Skeletal muscle tissue (tissue), 4 donors: Measurements from ENCODE around the gene DHRS4L2. TPM values are rescaled to one million over a fixed set of nuclear protein-coding genes. Genes with fewer than 3 reads are reported as not detected.
"Not testable (repeated sequence)": the region's sequence is repeated elsewhere in the genome, so short reads cannot be mapped to it uniquely, and the experiment has no call there.

Experiments
- H3K27ac ChIP-seq: one replicate; pipeline ENCODE4 v1.7.0; 2013; ENCODE audit warnings: mild to moderate bottlenecking, low read depth, low read length, inconsistent platforms
- H3K27me3 ChIP-seq, 3 donors: one replicate each; pipeline ENCODE4 v1.7.0; 2013; ENCODE audit warnings: low read length in 3 of 3; ENCODE audit not compliant: control insufficient read depth in 3 of 3, insufficient read depth in 3 of 3
- H3K36me3 ChIP-seq, 3 donors: one replicate each; pipeline ENCODE4 v1.7.0; 2013; ENCODE audit warnings: low read length in 3 of 3; ENCODE audit not compliant: control insufficient read depth in 3 of 3, insufficient read depth in 3 of 3
- H3K4me1 ChIP-seq, 3 donors: one replicate each; pipeline ENCODE4 v1.7.0; 2013; ENCODE audit warnings: low read length in 3 of 3, mild to moderate bottlenecking in 3 of 3; ENCODE audit not compliant: control insufficient read depth in 3 of 3, insufficient read depth in 3 of 3
- H3K4me3 ChIP-seq, 3 donors: one replicate each; pipeline ENCODE4 v1.7.0; 2013; ENCODE audit warnings: low read length in 3 of 3
- H3K9ac ChIP-seq, 3 donors: one replicate each; pipeline ENCODE4 v1.7.0; 2013; ENCODE audit warnings: low read length in 3 of 3, mild to moderate bottlenecking in 3 of 3, moderate library complexity in 2 of 3, low read depth in 1 of 3
- H3K9me3 ChIP-seq, 3 donors: one replicate each; pipeline ENCODE4 v1.7.0; 2013; ENCODE audit warnings: low read length in 3 of 3; ENCODE audit not compliant: control insufficient read depth in 3 of 3
- total RNA-seq: library from RNA; depleted of rRNA; stranded (reverse); fragments of >200 nt; gene quantifications from one replicate; pipeline ENCODE4 v1.2.3, GENCODE V29; 2014
- donor health status: Osteomylitis.

Gene DHRS4L2
- total RNA-seq, 1 donor from 2014 or later: 8.9 TPM

DNA sequence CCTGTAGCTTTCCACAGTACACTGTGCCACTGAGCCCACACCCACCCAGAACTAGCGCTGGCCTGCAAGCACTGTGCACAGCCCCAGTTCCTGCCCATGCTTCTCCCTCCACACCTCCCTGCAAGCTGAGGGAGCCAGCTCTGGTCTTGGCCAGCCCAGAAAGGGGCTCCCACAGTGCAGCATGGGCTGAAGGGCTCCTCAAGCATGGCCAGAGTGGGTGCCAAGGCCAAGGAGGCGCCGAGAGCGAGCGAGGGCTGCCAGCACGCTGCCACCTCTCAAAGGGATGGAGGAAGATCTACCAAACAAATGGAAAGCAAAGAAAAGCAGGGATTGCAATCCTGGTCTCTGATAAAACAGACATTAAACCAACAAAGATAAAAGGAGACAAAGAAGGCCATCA, 27.0 kb downstream of the DHRS4L2 start:
- H3K9ac ChIP-seq: not testable (repeated sequence)

GRCh38 chr14:24018978-24019377, 30.2 kb downstream of the DHRS4L2 start:
- not testable (repeated sequence) for H3K4me3 ChIP-seq, H3K27me3 ChIP-seq, H3K4me1 ChIP-seq, H3K9ac ChIP-seq, H3K9me3 ChIP-seq, H3K36me3 ChIP-seq, H3K27ac ChIP-seq

More for the DNA sequence above, 27.0 kb downstream of the DHRS4L2 start:
- H3K36me3 ChIP-seq, H3K4me1 ChIP-seq, H3K4me3 ChIP-seq, H3K9me3 ChIP-seq, H3K27ac ChIP-seq, H3K27me3 ChIP-seq: not testable (repeated sequence)

DNA sequence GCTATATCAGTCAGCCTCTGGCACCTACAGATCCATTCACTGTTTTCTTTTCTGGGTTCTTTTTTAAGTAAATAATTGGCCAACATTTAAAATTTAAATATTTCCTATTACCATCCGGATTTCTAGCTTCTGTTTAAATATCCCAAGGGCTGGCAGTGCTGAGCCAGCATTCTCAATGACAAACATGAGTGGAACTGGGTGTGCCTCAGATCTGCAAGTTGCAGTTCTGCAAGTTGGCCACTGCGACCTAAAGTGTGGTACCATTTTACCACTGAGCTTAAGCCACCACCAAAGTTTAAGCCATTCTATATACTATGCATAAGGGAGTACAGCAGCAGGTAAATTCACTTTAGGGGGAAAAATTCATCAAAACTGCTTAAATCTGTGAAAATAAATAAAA, 31.2 kb downstream of the DHRS4L2 start:
- not testable (repeated sequence) for H3K27ac ChIP-seq, H3K36me3 ChIP-seq, H3K9me3 ChIP-seq, H3K4me1 ChIP-seq, H3K27me3 ChIP-seq, H3K4me3 ChIP-seq, H3K9ac ChIP-seq

- not testable (repeated sequence) for H3K4me1 ChIP-seq, H3K9me3 ChIP-seq, H3K36me3 ChIP-seq, H3K27me3 ChIP-seq, H3K27ac ChIP-seq, H3K9ac ChIP-seq, H3K4me3 ChIP-seq
These were observed 31.8 kb downstream of the DHRS4L2 start for GRCh38 chr14:24020520-24020919.

DNA sequence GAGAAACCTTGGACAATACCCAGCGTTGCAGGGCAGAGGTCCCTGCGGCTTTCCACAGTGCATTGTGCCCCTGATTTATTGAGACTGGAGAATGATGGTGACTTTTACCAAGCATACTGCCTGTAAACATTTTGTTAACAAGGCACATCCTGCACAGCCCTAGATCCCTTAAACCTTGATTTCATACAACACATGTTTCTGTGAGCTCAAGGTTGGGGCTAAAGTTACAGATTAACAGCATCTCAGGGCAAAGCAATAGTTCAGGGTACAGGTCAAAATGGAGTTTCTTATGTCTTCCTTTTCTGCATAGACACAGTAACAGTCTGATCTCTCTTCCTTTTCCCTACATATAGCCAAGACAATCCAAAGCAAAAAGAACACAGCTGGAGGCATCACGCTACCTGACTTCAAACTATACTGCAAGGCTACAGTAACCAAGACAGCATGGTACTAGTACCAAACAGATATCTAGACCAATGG, 36.2 kb downstream of the DHRS4L2 start:
- H3K9me3 ChIP-seq, H3K4me3 ChIP-seq, H3K4me1 ChIP-seq, H3K9ac ChIP-seq, H3K36me3 ChIP-seq, H3K27me3 ChIP-seq, H3K27ac ChIP-seq: not testable (repeated sequence)

GRCh38 chr14:24029687-24030086, 41.0 kb downstream of the DHRS4L2 start:
- H3K9ac ChIP-seq, H3K27me3 ChIP-seq, H3K4me1 ChIP-seq, H3K9me3 ChIP-seq, H3K36me3 ChIP-seq, H3K27ac ChIP-seq, H3K4me3 ChIP-seq: not testable (repeated sequence)

DNA sequence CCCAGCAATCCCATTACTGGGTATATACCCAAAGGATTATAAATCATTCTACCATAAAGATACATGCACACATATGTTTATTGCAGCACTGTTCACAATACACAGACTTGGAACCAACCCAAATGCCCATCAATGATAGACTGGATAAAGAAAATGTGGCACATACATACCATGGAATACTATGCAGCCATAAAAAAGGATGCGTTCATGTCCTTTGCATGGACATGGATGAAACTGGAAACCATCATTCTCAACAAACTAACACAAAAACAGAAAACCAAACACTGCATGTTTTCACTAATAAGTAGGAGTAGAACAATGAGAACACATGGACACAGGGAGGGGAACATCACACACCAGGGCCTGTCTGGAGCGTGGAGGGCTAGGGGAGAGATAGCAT, 42.6 kb downstream of the DHRS4L2 start:
- H3K36me3 ChIP-seq, H3K27ac ChIP-seq, H3K27me3 ChIP-seq, H3K9me3 ChIP-seq, H3K9ac ChIP-seq, H3K4me1 ChIP-seq, H3K4me3 ChIP-seq: not testable (repeated sequence)

DNA sequence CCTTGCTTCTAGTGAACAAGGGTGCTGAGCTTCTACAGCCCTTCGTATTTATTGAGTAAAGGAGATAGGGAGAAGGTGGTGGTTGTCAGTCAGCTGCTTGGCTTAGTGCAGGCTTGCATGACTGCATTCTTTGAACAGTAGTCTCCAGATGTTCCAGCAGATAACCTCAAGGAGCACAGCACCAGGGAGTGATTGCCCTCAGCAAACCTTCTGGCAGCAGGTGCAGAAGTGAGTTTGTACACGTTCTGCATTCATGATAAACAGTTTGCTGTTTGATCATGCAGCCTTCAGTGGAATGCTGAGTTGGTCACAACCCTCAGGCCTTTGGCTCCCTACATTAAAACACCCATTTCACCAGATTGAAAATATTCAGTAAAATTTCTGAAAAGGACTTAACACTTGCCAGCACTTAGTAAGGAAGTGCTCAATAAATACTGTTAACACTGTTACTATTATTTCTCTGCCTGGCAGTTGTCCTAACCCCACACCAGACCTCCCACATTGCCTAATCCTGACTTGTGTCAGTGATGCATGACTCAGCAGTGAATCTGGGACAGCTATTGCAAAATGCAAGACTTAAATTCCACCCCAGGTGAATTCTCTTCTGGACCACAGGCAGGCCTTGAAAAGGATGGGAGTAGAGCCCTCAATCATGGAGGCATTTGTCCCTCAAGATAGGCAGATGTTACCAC, 44.1 kb downstream of the DHRS4L2 start:
- no peak overlapping the region for H3K9ac ChIP-seq
- no peaks in the 10 kb centered on the region for H3K9me3 ChIP-seq
- H3K27ac ChIP-seq: no peak overlapping the region
- peaks cover 3 to 11% (median 9%) of the 10 kb centered on the region in 3 donors for H3K4me1 ChIP-seq
- H3K4me3 ChIP-seq: no peak overlapping the region
- no peaks in the 10 kb centered on the region for H3K36me3 ChIP-seq
- no peaks in the 10 kb centered on the region for H3K27me3 ChIP-seq

DNA sequence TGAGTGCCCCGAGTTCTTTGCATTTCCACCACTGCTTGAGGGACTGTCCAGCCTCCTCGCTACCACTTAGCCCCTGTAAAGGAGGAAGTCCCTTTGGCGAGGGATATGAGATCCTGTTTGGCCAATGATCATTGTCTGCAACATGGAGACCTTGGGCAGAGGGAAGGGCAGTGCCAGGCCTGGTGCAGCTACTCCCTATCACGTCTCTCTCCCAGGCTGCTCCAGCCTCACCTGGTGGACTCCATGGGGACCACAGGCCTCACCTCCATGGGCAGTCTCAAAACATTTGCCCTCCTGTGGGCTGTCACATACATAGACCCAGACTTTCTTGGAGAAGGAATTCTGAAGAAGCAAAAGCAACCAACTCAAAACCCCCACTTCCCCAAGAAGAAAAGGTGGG, 47.0 kb downstream of the DHRS4L2 start:
- Histone ChIP-seq H3K4me3 (peak overlapping the region; percentile 87 to 88 (median 88)), H3K27ac (peak overlapping the region; percentile 81), H3K9ac (peak overlapping the region in 2 of 3 donors; percentile 83 to 92), H3K4me1 (peaks cover 3 to 11% (median 9%) of the 10 kb centered on the region in 3 donors)
- H3K27me3 ChIP-seq, H3K36me3 ChIP-seq, H3K9me3 ChIP-seq: not testable (repeated sequence)

DNA sequence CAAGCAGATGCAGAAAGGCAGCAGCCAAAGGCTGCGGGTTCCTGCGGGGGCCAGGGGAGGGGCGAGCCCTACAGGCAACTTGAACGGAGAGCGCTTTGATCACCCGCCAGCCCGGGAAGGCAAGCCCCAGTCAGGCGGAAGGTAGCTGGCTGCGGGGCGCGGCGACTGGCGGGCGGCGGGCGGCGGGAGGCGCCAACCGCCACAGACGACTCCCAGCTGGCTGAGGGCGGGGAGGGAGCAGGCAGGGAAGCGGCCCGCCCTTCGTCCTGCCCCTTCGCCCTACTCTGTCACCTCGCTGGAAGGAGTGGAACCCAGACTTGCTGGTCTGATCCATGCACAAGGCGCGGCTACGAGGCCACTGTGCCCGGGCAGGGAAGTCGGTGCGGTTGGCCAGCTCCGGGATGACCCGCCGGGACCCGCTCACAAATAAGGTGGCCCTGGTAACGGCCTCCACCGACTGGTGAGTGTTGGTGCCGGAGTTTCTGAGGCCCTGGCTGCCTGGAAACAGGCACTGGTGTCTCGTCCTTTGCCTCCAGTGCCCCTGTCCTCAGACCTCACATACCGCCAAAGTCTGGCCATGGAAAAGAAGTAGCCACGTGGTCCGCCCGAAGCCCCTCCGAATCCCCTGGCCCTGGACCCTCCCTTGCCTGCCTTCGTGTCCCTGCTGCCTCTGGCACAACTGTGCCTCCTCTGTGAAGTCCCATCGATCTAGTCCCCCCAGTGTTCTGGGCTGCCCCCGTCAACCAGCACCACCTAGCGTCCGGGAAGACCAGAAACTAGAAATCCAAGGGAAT, 47.6 kb downstream of the DHRS4L2 start:
- Histone ChIP-seq H3K4me1 (peaks cover 3 to 11% (median 9%) of the 10 kb centered on the region in 3 donors), H3K9me3 (no peaks in the 10 kb centered on the region), H3K27me3 (no peaks in the 10 kb centered on the region), H3K36me3 (no peaks in the 10 kb centered on the region), H3K4me3 (peak overlapping the region; percentile 87 to 88 (median 88)), H3K9ac (peak overlapping the region; percentile 77 to 92 (median 83)), H3K27ac (peak overlapping the region; percentile 81)
